A549 treated with dexamethasone at 1 μM for 4 hours (cell line): ENCODE results near the gene KCNH3. TPM values are rescaled to one million over a fixed set of nuclear protein-coding genes. Genes with fewer than 3 reads are reported as not detected.

Experiments
- total RNA-seq: library from RNA; stranded (reverse); fragments of 200-300 nt; extraction: Qiagen RNA extraction; gene quantifications from 5 replicates; pipeline ENCODE4 v1.2.3, GENCODE V29; 2022

The KCNH3 gene, protein sequence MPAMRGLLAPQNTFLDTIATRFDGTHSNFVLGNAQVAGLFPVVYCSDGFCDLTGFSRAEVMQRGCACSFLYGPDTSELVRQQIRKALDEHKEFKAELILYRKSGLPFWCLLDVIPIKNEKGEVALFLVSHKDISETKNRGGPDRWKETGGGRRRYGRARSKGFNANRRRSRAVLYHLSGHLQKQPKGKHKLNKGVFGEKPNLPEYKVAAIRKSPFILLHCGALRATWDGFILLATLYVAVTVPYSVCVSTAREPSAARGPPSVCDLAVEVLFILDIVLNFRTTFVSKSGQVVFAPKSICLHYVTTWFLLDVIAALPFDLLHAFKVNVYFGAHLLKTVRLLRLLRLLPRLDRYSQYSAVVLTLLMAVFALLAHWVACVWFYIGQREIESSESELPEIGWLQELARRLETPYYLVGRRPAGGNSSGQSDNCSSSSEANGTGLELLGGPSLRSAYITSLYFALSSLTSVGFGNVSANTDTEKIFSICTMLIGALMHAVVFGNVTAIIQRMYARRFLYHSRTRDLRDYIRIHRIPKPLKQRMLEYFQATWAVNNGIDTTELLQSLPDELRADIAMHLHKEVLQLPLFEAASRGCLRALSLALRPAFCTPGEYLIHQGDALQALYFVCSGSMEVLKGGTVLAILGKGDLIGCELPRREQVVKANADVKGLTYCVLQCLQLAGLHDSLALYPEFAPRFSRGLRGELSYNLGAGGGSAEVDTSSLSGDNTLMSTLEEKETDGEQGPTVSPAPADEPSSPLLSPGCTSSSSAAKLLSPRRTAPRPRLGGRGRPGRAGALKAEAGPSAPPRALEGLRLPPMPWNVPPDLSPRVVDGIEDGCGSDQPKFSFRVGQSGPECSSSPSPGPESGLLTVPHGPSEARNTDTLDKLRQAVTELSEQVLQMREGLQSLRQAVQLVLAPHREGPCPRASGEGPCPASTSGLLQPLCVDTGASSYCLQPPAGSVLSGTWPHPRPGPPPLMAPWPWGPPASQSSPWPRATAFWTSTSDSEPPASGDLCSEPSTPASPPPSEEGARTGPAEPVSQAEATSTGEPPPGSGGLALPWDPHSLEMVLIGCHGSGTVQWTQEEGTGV
- total RNA-seq: 1.2 to 2.2 TPM (median 2.1 TPM) in 5 replicates

GRCh38 chr12:49538510-49539403 lies at the start of gene KCNH3:
Gene KCNH3 (plus strand): TSS chr12:49539030. CDS start chr12:49539417, 387 bp downstream.

GRCh38 chr12:49567611-49568441 lies 29.0 kb downstream of the KCNH3 start, which contains the start of gene MCRS1:
Gene MCRS1 (minus strand): TSS chr12:49568142. CDS start chr12:49566731, 1,411 bp downstream.

DNA sequence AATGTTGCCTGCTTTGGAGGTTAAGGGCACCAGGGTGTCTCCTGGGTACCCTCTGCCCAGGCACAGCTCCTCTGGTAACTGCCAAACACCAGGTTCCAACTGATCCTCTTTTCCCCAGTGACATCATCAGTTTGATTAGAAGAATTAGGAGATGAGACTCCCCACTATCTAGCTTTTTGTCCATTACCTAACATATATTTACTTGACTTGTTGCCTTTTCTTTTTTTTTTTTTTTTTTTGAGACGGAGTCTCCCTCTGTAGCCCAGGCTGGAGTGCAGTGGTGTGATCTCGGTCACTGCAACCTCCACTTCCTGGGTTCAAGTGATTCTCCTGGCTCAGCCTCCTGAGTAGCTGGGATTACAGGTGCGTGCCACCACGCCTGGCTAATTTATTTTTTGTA lies 66.7 kb downstream of the KCNH3 start, which contains the start of gene FAM186B:
Gene FAM186B, minus strand, starts transcription at position 101 of the 400 bp plus-strand sequence. CDS start 162 bp downstream, outside the sequence.

Other genes with a start within 250 kb of the KCNH3 start
- gene PRPH, start 243.9 kb upstream of the KCNH3 start, total RNA-seq: 1.2 to 2.2 TPM (median 1.6 TPM) in 5 replicates
- 74.5 to 93.0 TPM (median 77.9 TPM) in 5 replicates for gene TROAP, start 215.8 kb upstream of the KCNH3 start, total RNA-seq
- gene C1QL4, start 201.8 kb upstream of the KCNH3 start, total RNA-seq: 5.1 to 7.5 TPM (median 6.3 TPM) in 5 replicates
- gene DNAJC22, start 192.1 kb upstream of the KCNH3 start, total RNA-seq: 18.9 to 22.9 TPM (median 22.1 TPM) in 5 replicates
- 30.1 to 37.0 TPM (median 36.5 TPM) in 5 replicates for gene SPATS2, start 171.6 kb upstream of the KCNH3 start, total RNA-seq
- gene MCRS1, start 29.1 kb downstream of the KCNH3 start, total RNA-seq: 57.2 to 65.1 TPM (median 64.3 TPM) in 5 replicates
- gene FAM186B, start 66.6 kb downstream of the KCNH3 start, total RNA-seq: 0.07 to 0.16 TPM (median 0.12 TPM) in 4 of 5 replicates, not detected in the other
- gene PRPF40B, start 84.5 kb downstream of the KCNH3 start, total RNA-seq: 4.2 to 6.7 TPM (median 6.2 TPM) in 5 replicates
- 1.3 to 2.5 TPM (median 2.0 TPM) in 5 replicates for gene FMNL3, start 168.4 kb downstream of the KCNH3 start, total RNA-seq
- gene TMBIM6, start 202.5 kb downstream of the KCNH3 start, total RNA-seq: 389 to 531 TPM (median 511 TPM) in 5 replicates